Measurements from ENCODE around the gene CACNB1. TPM values are rescaled to one million over a fixed set of nuclear protein-coding genes. Genes with fewer than 3 reads are reported as not detected.

Gene CACNB1
- total and polyA plus RNA-seq, 2 of the 4 experiments (the other 2 are of a cell fraction): 2.5 to 8.6 TPM

- POLR2A ChIA-PET (ENCODE audit: unreplicated experiment): interaction anchor here (0.6 kb wide), 1 partner anchor 452 kb away, joined by 4 read pairs; no protein-coding TSS in a partner anchor
- dilution Hi-C loops (cut with HindIII; ENCODE audit: low sequenced_read_pairs, unreplicated experiment) (no loop called here), in situ Hi-C loops (cut with MboI; ENCODE audit: low sequenced_read_pairs) (no loop called here), intact Hi-C loops (cut with micrococcal nuclease) (no loop called here)
- Histone ChIP-seq H2AFZ (replicated peaks; ENCODE audit: low read length, poor library complexity) (no peak overlapping the region), H2BK15ac (ENCODE audit: low read depth, low read length) (no peak overlapping the region), H3K56ac (ENCODE audit: extremely low read depth, insufficient read depth, low read length) (no peak overlapping the region), H3K14ac (replicated peaks; ENCODE audit: low read depth, low read length) (no peak overlapping the region), H3K36me3 (ENCODE audit: control insufficient read depth, insufficient read depth, low read length) (peaks cover 39% of the 10 kb centered on the region), H2BK20ac (ENCODE audit: low read depth, low read length) (no peak overlapping the region), H4K5ac (ENCODE audit: low read depth, low read length) (no peak overlapping the region), H3K4ac (ENCODE audit: low read depth, low read length) (no peak overlapping the region), H3K4me3 (ENCODE audit: insufficient read depth, low read depth, low read length) (no peak overlapping the region), H3K18ac (ENCODE audit: low read depth, low read length) (no peak overlapping the region), H3K79me1 (ENCODE audit: low read depth in 1 of 2, low read length in 2 of 2) (peaks cover 19 to 31% of the 10 kb centered on the region in 2 experiments), H3K23ac (ENCODE audit: low read depth, low read length) (no peak overlapping the region), H3K9me3 (ENCODE audit: control insufficient read depth, insufficient read depth, low read length) (no peaks in the 10 kb centered on the region), H4K91ac (ENCODE audit: insufficient read depth, low read depth, low read length) (no peak overlapping the region), H2BK120ac (ENCODE audit: low read depth, low read length) (no peak overlapping the region), H3K27ac (ENCODE audit: insufficient read depth, low read length) (no peak overlapping the region), H2BK5ac (ENCODE audit: low read depth, low read length, poor library complexity, severe bottlenecking) (no peak overlapping the region), H4K8ac (ENCODE audit: low read depth in 2 of 2, low read length in 2 of 2) (no peak overlapping the region), H2AK9ac (replicated peaks; ENCODE audit: low read depth, low read length, poor library complexity) (no peak overlapping the region), H2AK5ac (ENCODE audit: low read depth, low read length) (no peak overlapping the region), H3K4me1 (ENCODE audit: control insufficient read depth, insufficient read depth, low read length) (peaks cover 19% of the 10 kb centered on the region), H3K9me1 (ENCODE audit: insufficient read depth, low read length) (peaks cover 12% of the 10 kb centered on the region), H3K9ac (ENCODE audit: low read depth, low read length) (no peak overlapping the region), H3K4me2 (ENCODE audit: low read depth, low read length) (no peak overlapping the region), H4K20me1 (ENCODE audit: insufficient read depth, low read length) (peaks cover 35% of the 10 kb centered on the region), H3K27me3 (ENCODE audit: control insufficient read depth, insufficient read depth, low read length) (no peaks in the 10 kb centered on the region)
- ATAC-seq (ENCODE audit: low read depth) (no peak), DNase-seq (no peak)
- CTCF ChIA-PET: interaction anchor here (0.6 to 0.9 kb wide), 3 partner anchors 29 to 226 kb away, joined by 3 to 5 read pairs (median 3); no protein-coding TSS in a partner anchor
- no peak for TF ChIP-seq RCOR1 (IDR thresholded peaks at IDR 0.05; ENCODE audit: insufficient replicate concordance, low read length)
- TF ChIP-seq FOS (IDR thresholded peaks at IDR 0.05; ENCODE audit: low read depth, low read length): no peak
- no peak for TF ChIP-seq CEBPB (IDR thresholded peaks at IDR 0.05; ENCODE audit: low read depth, low read length)
- TF ChIP-seq POLR2A (IDR thresholded peaks at IDR 0.05; ENCODE audit: low read depth, low read length): 0 out of 2 replicates have a peak, but pooled peaks have one; percentile 13
- TF ChIP-seq CHD1 (IDR thresholded peaks at IDR 0.05; ENCODE audit: low read depth, low read length): no peak
- TF ChIP-seq MAFK (IDR thresholded peaks at IDR 0.05; ENCODE audit: low read depth, low read length): no peak
- no TSS peak for BruUV-seq (replicated peaks)
- WGBS, 2 experiments (ENCODE audit: extremely low coverage in 2 of 2, insufficient read length in 1 of 2): no CpG with 5 or more reads among the region's 3 CpGs
Observed at GRCh38 chr17:39205112-39205526, 7.7 kb upstream of the CACNB1 start.

All from IMR-90 (cell line).